ENCODE measurements around the gene CD72. TPM values are rescaled to one million over a fixed set of nuclear protein-coding genes. Genes with fewer than 3 reads are reported as not detected.

CD72 gene
- total RNA-seq, 1 experiment from 2014 or later = 0.95 TPM

DNA sequence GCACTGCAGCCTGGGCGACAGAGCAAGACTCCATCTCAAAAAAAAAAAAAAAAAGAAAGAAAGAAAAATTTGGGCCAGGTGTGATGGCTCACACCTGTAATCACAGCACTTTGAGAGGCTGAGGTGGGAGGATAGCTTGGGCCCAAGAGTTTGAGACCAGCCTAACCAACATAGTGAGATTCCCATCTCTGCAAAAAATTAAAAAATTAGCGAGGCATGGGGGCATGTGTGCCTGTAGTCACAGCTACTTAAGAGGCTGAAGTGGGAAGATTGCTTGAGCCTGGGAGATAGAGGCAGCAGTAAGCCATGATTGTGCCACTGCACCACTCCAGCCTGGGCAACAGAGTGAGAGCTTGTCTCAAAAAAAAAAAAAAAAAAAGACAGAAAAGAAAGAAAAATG lies 35.4 kb upstream of the CD72 start:
- Histone ChIP-seq H3K4me1 (peaks cover 10% of the 10 kb centered on the region; the same call in 1 of the 2 replicates), H3K27me3 (replicated peaks; ENCODE audit: control insufficient read depth, insufficient read depth, low read length) (no peaks in the 10 kb centered on the region), H3K4me3 (ENCODE audit: low read depth, low read length) (no peak overlapping the region), H3K9me3 (no peaks in the 10 kb centered on the region), H3K36me3 (ENCODE audit: control insufficient read depth, insufficient read depth, low read length) (no peaks in the 10 kb centered on the region)
- Mint-ChIP-seq H3K9me3 (ENCODE audit: unreplicated experiment) (no peaks in the 10 kb centered on the region), H3K4me1 (ENCODE audit: low read depth, unreplicated experiment) (no peaks in the 10 kb centered on the region), H3K27ac (ENCODE audit: unreplicated experiment) (no peak overlapping the region), H3K36me3 (ENCODE audit: insufficient read depth, unreplicated experiment) (peaks cover 15% of the 10 kb centered on the region), H3K27me3 (ENCODE audit: insufficient read depth, unreplicated experiment) (peaks cover 3% of the 10 kb centered on the region), H3K4me3 (ENCODE audit: unreplicated experiment) (no peak overlapping the region)
- CTCF ChIA-PET = interaction anchor here (0.7 kb wide), 1 partner anchor 161 kb away, joined by 3 read pairs; no protein-coding TSS in a partner anchor
- TF ChIP-seq, protein P1, sequence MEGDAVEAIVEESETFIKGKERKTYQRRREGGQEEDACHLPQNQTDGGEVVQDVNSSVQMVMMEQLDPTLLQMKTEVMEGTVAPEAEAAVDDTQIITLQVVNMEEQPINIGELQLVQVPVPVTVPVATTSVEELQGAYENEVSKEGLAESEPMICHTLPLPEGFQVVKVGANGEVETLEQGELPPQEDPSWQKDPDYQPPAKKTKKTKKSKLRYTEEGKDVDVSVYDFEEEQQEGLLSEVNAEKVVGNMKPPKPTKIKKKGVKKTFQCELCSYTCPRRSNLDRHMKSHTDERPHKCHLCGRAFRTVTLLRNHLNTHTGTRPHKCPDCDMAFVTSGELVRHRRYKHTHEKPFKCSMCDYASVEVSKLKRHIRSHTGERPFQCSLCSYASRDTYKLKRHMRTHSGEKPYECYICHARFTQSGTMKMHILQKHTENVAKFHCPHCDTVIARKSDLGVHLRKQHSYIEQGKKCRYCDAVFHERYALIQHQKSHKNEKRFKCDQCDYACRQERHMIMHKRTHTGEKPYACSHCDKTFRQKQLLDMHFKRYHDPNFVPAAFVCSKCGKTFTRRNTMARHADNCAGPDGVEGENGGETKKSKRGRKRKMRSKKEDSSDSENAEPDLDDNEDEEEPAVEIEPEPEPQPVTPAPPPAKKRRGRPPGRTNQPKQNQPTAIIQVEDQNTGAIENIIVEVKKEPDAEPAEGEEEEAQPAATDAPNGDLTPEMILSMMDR (IDR thresholded peaks at IDR 0.05; ENCODE audit: insufficient read depth in 1 of 2, low read depth in 1 of 2, low read length in 1 of 2, severe bottlenecking in 1 of 2, unreplicated experiment in 1 of 2) = no peak
- BruUV-seq (replicated peaks) = no TSS peak
- no peak for DNase-seq
- intact Hi-C loops (cut with micrococcal nuclease; ENCODE audit: unreplicated experiment) = no loop called here
- POLR2A ChIA-PET = no interaction called here

DNA sequence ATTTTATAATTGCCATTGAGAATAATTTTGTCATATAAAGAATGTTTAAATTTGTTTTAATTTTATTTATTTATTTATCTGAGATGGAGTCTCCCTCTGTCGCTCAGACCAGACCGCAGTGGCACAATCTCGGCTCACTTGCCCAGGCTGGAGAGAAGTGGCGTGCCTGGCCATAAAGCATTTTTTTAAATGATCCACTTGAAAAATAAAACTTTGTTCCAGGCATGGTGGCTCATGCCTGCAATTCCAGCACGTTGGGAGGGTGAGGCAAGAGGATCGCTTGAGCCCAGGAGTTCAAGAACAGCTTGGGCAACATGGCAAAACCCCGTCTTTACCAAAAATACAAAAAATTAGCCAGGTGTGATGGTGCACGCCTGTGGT lies 34.6 kb upstream of the CD72 start:
- BruUV-seq (replicated peaks) = no TSS peak
- H3K36me3 ChIP-seq (ENCODE audit: control insufficient read depth, insufficient read depth, low read length) = no peaks in the 10 kb centered on the region
- Mint-ChIP-seq H3K36me3 (ENCODE audit: insufficient read depth, unreplicated experiment) (peaks cover 7% of the 10 kb centered on the region), H3K27ac (ENCODE audit: unreplicated experiment) (no peak overlapping the region), H3K27me3 (ENCODE audit: insufficient read depth, unreplicated experiment) (peaks cover under 1% of the 10 kb centered on the region), H3K9me3 (ENCODE audit: unreplicated experiment) (no peaks in the 10 kb centered on the region), H3K4me1 (ENCODE audit: low read depth, unreplicated experiment) (peaks cover 3% of the 10 kb centered on the region), H3K4me3 (ENCODE audit: unreplicated experiment) (no peak overlapping the region)
- no peak for DNase-seq
- H3K4me3 ChIP-seq (ENCODE audit: low read depth, low read length) = no peak overlapping the region
- H3K9me3 ChIP-seq = no peaks in the 10 kb centered on the region
- H3K27me3 ChIP-seq (replicated peaks; ENCODE audit: control insufficient read depth, insufficient read depth, low read length) = no peaks in the 10 kb centered on the region
- intact Hi-C loops (cut with micrococcal nuclease; ENCODE audit: unreplicated experiment) = no loop called here
- POLR2A ChIA-PET = no interaction called here
- TF ChIP-seq, protein P1 (IDR thresholded peaks at IDR 0.05; ENCODE audit: insufficient read depth in 1 of 2, low read depth in 1 of 2, low read length in 1 of 2, severe bottlenecking in 1 of 2, unreplicated experiment in 1 of 2) = no peak
- H3K4me1 ChIP-seq = peaks cover 10% of the 10 kb centered on the region; the same call in 1 of the 2 replicates
- CTCF ChIA-PET = interaction anchor here (0.7 kb wide), 1 partner anchor 161 kb away, joined by 3 read pairs; no protein-coding TSS in a partner anchor

DNA sequence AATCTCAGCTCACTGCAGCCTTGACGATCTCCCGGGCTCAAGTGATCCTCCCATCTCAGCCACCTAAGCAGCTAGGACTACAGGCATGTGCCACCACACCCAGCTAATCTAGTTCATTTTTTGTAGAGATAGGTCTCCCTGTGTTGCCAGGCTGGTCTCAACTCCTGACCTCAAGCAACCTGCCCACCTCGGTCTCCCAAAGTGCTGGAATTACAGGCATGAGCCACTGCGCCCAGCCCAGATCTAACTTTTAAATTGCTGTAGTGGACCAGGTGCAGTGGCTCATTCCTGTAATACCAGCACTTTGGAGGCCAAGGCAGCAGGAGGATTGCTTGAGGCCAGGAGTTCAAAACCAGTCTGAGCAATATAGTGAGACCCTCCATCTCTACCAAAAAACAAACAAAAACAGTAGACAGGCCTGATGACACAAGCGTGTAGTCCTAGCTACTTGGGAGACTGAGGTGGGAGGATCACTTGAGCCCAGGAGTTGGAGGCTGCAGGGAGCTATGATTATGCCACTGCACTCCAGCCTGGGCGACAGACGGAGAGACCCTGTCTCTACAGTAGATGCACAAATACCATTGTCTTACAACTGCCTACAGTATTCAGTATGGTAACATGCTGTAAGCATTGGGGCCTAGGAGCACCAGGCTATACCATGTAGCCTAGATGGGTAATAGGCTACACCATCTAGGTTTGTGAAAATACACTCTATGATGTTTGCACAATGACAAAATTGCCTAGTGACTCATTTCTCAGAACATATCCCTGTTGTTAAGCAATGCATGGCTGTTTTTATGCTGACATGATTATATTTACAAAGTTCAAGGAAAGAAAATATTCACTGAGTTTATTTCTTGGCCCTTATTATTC lies 34.0 kb upstream of the CD72 start:
- H3K9me3 Mint-ChIP-seq (ENCODE audit: unreplicated experiment) = no peaks in the 10 kb centered on the region
- BruUV-seq (replicated peaks) = no TSS peak
- intact Hi-C loops (cut with micrococcal nuclease; ENCODE audit: unreplicated experiment) = no loop called here

More for the DNA sequence above, 34.0 kb upstream of the CD72 start:
- Histone ChIP-seq H3K36me3 (ENCODE audit: control insufficient read depth, insufficient read depth, low read length) (no peaks in the 10 kb centered on the region), H3K4me3 (ENCODE audit: low read depth, low read length) (no peak overlapping the region), H3K4me1 (peaks cover 9% of the 10 kb centered on the region; the same call in 1 of the 2 replicates), H3K27me3 (replicated peaks; ENCODE audit: control insufficient read depth, insufficient read depth, low read length) (no peaks in the 10 kb centered on the region), H3K9me3 (no peaks in the 10 kb centered on the region)
- no peak for DNase-seq
- TF ChIP-seq, protein P1 (IDR thresholded peaks at IDR 0.05; ENCODE audit: insufficient read depth in 1 of 2, low read depth in 1 of 2, low read length in 1 of 2, severe bottlenecking in 1 of 2, unreplicated experiment in 1 of 2) = no peak
- CTCF ChIA-PET = no interaction called here
- Mint-ChIP-seq H3K4me1 (ENCODE audit: low read depth, unreplicated experiment) (peaks cover 9% of the 10 kb centered on the region), H3K27ac (ENCODE audit: unreplicated experiment) (no peak overlapping the region), H3K27me3 (ENCODE audit: insufficient read depth, unreplicated experiment) (no peaks in the 10 kb centered on the region), H3K36me3 (ENCODE audit: insufficient read depth, unreplicated experiment) (peaks cover under 1% of the 10 kb centered on the region), H3K4me3 (ENCODE audit: unreplicated experiment) (no peak overlapping the region)
- POLR2A ChIA-PET = no interaction called here

Data from Caco-2 (cell line).